Kidney epithelial cell (primary cell): ENCODE data around the gene COX14. TPM values are rescaled to one million over a fixed set of nuclear protein-coding genes. Genes with fewer than 3 reads are reported as not detected.

Experiments
- DNase-seq: peaks from one replicate; pipeline ENCODE4 v3.0.0-alpha.2; 2010; ENCODE audit warnings: low read depth
- H3K27me3 ChIP-seq: 2 replicates; pipeline ENCODE4 v1.6.0; 2011; ENCODE audit warnings: low read length; ENCODE audit not compliant: control insufficient read depth, insufficient read depth
- H3K36me3 ChIP-seq: 2 replicates; pipeline ENCODE4 v1.5.1; 2011; ENCODE audit warnings: low read length; ENCODE audit not compliant: control insufficient read depth, insufficient read depth
- H3K4me3 ChIP-seq: 2 replicates; pipeline ENCODE4 v1.5.1; 2011; ENCODE audit warnings: low read depth, mild to moderate bottlenecking, control low read depth, low read length
- total RNA-seq: library from RNA; depleted of rRNA; stranded (reverse); fragments of >200 nt; gene quantifications from 2 replicates; pipeline ENCODE4 v1.2.3, GENCODE V29; 2015
- TF ChIP-seq, protein P1 (sequence below): IDR thresholded peaks from 2 replicates; pipeline ENCODE4 v1.5.1; 2011; ENCODE audit warnings: mild to moderate bottlenecking, moderate library complexity, low read length, control low read depth, inconsistent platforms; ENCODE audit not compliant: insufficient read depth, poor library complexity, severe bottlenecking

Gene COX14
- total RNA-seq, 1 donor from 2014 or later: 35.5 TPM

DNA sequence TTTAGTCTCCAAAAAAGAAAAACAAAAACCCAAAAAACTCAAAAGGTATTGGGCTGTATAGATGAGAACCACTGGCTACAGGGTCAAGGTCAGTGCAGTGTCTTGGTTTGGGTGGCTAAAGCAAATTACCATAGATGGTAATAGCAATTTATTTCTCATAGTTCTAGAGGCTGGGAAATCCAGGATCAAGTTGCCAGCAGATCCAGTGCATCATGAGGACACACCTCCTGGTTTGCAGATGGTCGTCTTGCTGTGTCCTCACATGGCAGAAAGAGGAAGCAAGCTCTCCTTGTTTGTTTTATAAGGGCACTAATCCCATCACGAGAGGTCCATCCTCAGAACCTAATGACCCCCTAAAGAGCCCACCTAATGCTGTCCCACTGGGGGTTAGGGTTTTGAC is 11.2 kb downstream of the COX14 start:
- no peaks in the 10 kb centered on the region for H3K27me3 ChIP-seq
- no peak for DNase-seq
- no peak overlapping the region for H3K4me3 ChIP-seq
- TF ChIP-seq, protein P1, sequence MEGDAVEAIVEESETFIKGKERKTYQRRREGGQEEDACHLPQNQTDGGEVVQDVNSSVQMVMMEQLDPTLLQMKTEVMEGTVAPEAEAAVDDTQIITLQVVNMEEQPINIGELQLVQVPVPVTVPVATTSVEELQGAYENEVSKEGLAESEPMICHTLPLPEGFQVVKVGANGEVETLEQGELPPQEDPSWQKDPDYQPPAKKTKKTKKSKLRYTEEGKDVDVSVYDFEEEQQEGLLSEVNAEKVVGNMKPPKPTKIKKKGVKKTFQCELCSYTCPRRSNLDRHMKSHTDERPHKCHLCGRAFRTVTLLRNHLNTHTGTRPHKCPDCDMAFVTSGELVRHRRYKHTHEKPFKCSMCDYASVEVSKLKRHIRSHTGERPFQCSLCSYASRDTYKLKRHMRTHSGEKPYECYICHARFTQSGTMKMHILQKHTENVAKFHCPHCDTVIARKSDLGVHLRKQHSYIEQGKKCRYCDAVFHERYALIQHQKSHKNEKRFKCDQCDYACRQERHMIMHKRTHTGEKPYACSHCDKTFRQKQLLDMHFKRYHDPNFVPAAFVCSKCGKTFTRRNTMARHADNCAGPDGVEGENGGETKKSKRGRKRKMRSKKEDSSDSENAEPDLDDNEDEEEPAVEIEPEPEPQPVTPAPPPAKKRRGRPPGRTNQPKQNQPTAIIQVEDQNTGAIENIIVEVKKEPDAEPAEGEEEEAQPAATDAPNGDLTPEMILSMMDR: no peak
- no peaks in the 10 kb centered on the region for H3K36me3 ChIP-seq

- peaks cover 7% of the 10 kb centered on the region for H3K36me3 ChIP-seq
- no peak for DNase-seq
- H3K27me3 ChIP-seq: no peaks in the 10 kb centered on the region
- TF ChIP-seq, protein P1: no peak
- H3K4me3 ChIP-seq: no peak overlapping the region
Observed at GRCh38 chr12:50127546-50127945, 15.5 kb downstream of the COX14 start.

DNA sequence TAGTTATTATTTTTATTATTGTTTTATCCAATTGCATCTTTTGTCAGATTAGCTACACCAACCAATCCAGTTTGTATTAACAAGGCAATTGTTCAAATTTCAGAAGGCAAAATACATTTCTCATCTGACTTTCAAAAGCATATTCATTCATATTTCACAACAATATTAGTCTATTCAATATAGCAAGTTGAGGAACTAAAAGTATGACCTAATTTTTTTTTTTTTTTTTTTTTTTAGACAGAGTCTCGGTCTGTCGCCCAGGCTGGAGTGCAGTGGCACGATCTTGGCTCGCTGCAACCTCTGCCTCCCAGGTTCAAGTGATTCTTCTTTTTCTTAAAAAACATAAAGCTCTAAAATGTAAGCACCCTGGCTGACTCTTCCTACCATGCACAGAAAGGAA is 17.3 kb downstream of the COX14 start:
- DNase-seq: no peak
- Histone ChIP-seq H3K36me3 (peaks cover 8% of the 10 kb centered on the region), H3K27me3 (no peaks in the 10 kb centered on the region), H3K4me3 (no peak overlapping the region)
- TF ChIP-seq, protein P1: no peak

DNA sequence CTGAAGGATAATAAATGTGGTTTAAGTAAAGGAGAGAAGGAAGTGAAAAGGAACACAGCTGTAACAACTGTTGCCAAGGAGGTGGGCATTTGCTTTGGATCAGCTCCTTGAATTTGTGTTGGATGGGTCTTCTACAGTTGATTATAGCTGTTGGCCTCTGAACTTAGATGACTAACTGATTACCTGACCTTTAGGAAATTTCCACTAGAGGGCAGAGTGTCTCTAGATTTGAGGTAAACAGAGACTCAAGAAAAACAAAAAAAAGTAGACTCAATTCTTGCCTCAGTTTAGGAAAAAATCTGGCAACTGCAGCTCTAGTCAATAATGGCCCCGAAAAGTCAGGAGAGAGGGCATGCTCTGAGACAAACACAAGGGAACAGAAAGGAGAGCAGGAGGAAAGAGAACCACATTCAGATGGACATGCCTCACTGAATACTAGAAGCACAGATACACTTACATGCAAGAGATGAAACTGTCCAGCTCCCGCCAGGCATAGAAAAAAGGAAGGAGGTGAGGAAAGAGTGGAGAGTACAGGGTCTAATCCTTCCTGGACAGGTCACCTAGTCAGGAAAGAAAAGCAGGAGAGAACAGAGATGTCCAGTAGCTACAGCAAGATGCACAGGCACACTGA is 20.6 kb downstream of the COX14 start:
- no peak overlapping the region for H3K4me3 ChIP-seq
- no peaks in the 10 kb centered on the region for H3K27me3 ChIP-seq
- H3K36me3 ChIP-seq: peaks cover 8% of the 10 kb centered on the region
- TF ChIP-seq, protein P1: no peak
- DNase-seq: no peak

GRCh38 chr12:50142993-50143392 is 31.0 kb downstream of the COX14 start:
- no peak for DNase-seq
- Histone ChIP-seq H3K27me3 (no peaks in the 10 kb centered on the region), H3K36me3 (no peaks in the 10 kb centered on the region), H3K4me3 (no peak overlapping the region)
- TF ChIP-seq, protein P1: no peak

DNA sequence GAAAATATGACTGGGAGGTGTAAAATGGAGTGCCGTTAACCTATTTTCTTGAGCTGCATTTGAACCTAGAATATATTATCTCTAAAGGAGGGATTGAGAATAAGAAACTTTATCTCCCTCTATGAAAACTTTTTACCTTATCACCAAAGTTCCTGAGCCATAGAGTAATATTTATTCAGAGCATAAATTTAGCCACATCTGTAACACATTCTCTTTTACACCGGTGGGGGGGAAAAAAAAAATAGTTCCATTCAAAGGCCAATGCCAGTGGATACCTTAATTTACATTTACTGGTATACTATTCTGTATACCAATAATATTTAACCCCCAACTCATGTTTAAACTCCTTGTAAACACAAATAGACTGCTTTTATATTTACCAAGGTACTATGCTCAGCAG is 33.4 kb downstream of the COX14 start:
- DNase-seq: no peak
- Histone ChIP-seq H3K4me3 (no peak overlapping the region), H3K36me3 (no peaks in the 10 kb centered on the region), H3K27me3 (no peaks in the 10 kb centered on the region)
- TF ChIP-seq, protein P1: no peak
